A673 (cell line): ENCODE measurements around the gene YDJC. TPM values are rescaled to one million over a fixed set of nuclear protein-coding genes. Genes with fewer than 3 reads are reported as not detected.
"Not testable (repeated sequence)": the region's sequence is repeated elsewhere in the genome, so short reads cannot be mapped to it uniquely, and the experiment has no call there.

Source experiments
- BruUV-seq: library from RNA; stranded (reverse); fragments of 400-500 nt; replicated peaks from 2 replicates; lab custom pipeline; 2021; lab: Mats Ljungman, UMichigan
- CTCF ChIA-PET: fragments of 300-600 bp; sonication (Branson Sonifier 250); formaldehyde crosslinking; loops from one replicate; lab custom pipeline; 2022; ENCODE audit warnings: antibody characterized with exemption; lab: Charles Lee
- POLR2A ChIA-PET: fragments of 300-600 bp; sonication (Branson Sonifier 250); formaldehyde crosslinking; loops from one replicate; lab custom pipeline; 2022; ENCODE audit warnings: antibody characterized with exemption; ENCODE audit not compliant: low non-redundant PET; lab: Charles Lee
- DNase-seq: peaks from one replicate; pipeline ENCODE4 v3.0.0-alpha.2; 2015; ENCODE audit warnings: low spot score
- H3K27ac ChIP-seq: fragments of 200-600 bp; sonication (generic); 2 replicates; pipeline ENCODE4 v1.5.1; 2016; ENCODE audit warnings: mixed run types, low read depth, mild to moderate bottlenecking, mixed read lengths, antibody characterized with exemption, low read length; ENCODE audit not compliant: poor library complexity, severe bottlenecking
- H3K27me3 ChIP-seq: fragments of 200-600 bp; sonication (generic); replicated peaks from 2 replicates; pipeline ENCODE4 v1.6.1; 2017; ENCODE audit warnings: mixed run types, low read depth, mild to moderate bottlenecking, mixed read lengths, antibody characterized with exemption, low read length; ENCODE audit not compliant: insufficient read depth, poor library complexity
- H3K36me3 ChIP-seq: fragments of 200-600 bp; sonication (generic); 2 replicates; pipeline ENCODE4 v1.6.1; 2016; ENCODE audit warnings: mixed run types, mild to moderate bottlenecking, mixed read lengths, antibody characterized with exemption, low read length; ENCODE audit not compliant: insufficient read depth, poor library complexity, severe bottlenecking
- H3K4me1 ChIP-seq: fragments of 200-600 bp; sonication (generic); 2 replicates; pipeline ENCODE4 v1.6.1; 2017; ENCODE audit warnings: mixed run types, mild to moderate bottlenecking, mixed read lengths, antibody characterized with exemption, low read length; ENCODE audit not compliant: insufficient read depth, poor library complexity, severe bottlenecking
- H3K4me3 ChIP-seq: fragments of 200-600 bp; sonication (generic); 2 replicates; pipeline ENCODE4 v1.5.1; 2016; ENCODE audit warnings: low read depth, mixed run types, mild to moderate bottlenecking, mixed read lengths, low read length; ENCODE audit not compliant: poor library complexity, severe bottlenecking
- H3K9me3 ChIP-seq: fragments of 200-600 bp; sonication (generic); 2 replicates; pipeline ENCODE4 v1.6.1; 2016; ENCODE audit warnings: mixed run types, low read depth, mild to moderate bottlenecking, mixed read lengths, antibody characterized with exemption, low read length; ENCODE audit not compliant: poor library complexity, severe bottlenecking
- EZH2 ChIP-seq: fragments of 200-600 bp; sonication (generic); IDR thresholded peaks from 2 replicates; pipeline ENCODE4 v1.6.1; 2017; ENCODE audit warnings: borderline replicate concordance, low read depth, mild to moderate bottlenecking, mixed read lengths, antibody characterized with exemption, low read length; ENCODE audit not compliant: poor library complexity, severe bottlenecking
- intact Hi-C: fragments of 100-400 bp; cut with micrococcal nuclease; formaldehyde crosslinking; loops from one replicate; pipeline ENCODE4 v1.10.0; 2022; ENCODE audit not compliant: unreplicated experiment
- total RNA-seq: library from RNA; stranded (reverse); gene quantifications from 2 replicates; pipeline ENCODE4 v1.2.3, GENCODE V29; 2021
- TF ChIP-seq, protein P1 (sequence below): fragments of 300-800, 200-600 bp; sonication (generic); conservative IDR thresholded peaks from 2 replicates; pipeline ENCODE4 v1.5.1; 2017; ENCODE audit warnings: low read depth, mild to moderate bottlenecking, antibody characterized with exemption, low read length, moderate library complexity, mixed read lengths

YDJC gene
- total RNA-seq, 1 experiment from 2014 or later = 33.8 TPM

DNA sequence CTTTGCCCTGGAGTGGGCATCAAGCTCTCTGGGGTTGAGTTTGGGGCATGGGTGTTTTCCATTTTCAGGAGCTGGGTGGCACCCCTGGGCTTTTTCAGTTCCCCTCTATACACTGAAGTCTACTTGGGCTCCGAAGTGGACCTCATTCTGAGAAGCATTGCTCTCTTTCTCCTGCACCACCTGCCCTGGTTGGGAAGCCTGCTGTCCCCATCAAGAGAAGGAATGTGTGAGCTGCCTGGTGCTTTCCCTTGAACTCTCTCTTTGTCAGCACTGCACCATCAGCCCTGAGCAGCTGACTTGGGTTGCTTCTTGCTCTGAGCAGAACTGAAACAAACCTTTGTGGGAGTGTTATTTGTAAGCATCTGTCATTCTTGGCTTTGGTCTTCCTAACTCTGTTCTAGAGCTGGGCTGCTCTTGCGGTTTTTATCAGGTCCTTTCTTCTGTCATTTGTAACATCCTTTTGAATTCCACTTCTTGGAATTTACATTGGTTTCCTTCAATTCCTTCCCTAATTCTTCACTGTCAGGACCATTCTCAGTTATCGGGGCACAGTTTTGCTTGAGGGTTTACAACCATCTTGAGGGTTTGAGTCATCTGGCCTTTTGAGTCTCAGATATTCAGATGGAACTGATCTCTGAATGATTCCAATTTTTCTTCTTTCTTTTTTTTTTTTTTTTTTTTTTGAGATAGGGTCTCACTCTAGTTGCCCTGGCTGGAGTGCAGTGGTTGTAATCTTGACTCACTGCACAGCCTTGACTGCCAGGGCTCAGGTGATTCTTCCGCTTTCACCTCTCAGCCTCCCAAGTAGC, 41.8 kb downstream of the YDJC start:
- no TSS peak for BruUV-seq
- no peaks in the 10 kb centered on the region for H3K9me3 ChIP-seq
- no peak for DNase-seq
- H3K4me3 ChIP-seq = no peak overlapping the region
- intact Hi-C loops = loop anchor here (5.0 kb wide), 1 partner anchor 39 kb away; no protein-coding TSS in a partner anchor
- no peak overlapping the region for H3K27ac ChIP-seq
- no peaks in the 10 kb centered on the region for H3K4me1 ChIP-seq
- peaks cover 9% of the 10 kb centered on the region for H3K36me3 ChIP-seq
- ChIA-PET CTCF (no interaction called here), POLR2A (no interaction called here)
- TF ChIP-seq EZH2 = no peak
- TF ChIP-seq, protein P1, sequence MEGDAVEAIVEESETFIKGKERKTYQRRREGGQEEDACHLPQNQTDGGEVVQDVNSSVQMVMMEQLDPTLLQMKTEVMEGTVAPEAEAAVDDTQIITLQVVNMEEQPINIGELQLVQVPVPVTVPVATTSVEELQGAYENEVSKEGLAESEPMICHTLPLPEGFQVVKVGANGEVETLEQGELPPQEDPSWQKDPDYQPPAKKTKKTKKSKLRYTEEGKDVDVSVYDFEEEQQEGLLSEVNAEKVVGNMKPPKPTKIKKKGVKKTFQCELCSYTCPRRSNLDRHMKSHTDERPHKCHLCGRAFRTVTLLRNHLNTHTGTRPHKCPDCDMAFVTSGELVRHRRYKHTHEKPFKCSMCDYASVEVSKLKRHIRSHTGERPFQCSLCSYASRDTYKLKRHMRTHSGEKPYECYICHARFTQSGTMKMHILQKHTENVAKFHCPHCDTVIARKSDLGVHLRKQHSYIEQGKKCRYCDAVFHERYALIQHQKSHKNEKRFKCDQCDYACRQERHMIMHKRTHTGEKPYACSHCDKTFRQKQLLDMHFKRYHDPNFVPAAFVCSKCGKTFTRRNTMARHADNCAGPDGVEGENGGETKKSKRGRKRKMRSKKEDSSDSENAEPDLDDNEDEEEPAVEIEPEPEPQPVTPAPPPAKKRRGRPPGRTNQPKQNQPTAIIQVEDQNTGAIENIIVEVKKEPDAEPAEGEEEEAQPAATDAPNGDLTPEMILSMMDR = no peak
- H3K27me3 ChIP-seq = no peaks in the 10 kb centered on the region

DNA sequence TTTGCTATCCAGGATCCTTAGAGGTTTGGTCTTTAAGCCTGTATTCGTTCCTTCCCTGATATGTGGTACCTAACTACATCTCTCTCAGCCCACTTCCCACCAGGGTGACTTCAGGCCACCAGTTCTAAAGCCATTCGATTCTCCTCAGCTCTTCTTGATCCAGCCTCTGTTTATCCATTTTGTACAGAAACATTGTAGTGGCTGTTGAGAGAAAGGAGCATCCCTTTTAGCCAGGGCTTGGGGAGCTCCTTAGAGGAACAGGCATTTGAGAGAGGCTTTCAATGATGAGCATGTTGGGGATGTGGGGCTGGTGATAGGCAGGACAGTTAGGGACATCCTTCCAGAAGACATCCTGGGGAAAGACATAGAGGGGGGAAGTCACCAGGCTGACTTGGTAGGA, 44.4 kb downstream of the YDJC start:
- no peaks in the 10 kb centered on the region for H3K27me3 ChIP-seq
- H3K27ac ChIP-seq = no peak overlapping the region
- DNase-seq = no peak
- H3K4me1 ChIP-seq = peaks cover 6% of the 10 kb centered on the region
- no peaks in the 10 kb centered on the region for H3K9me3 ChIP-seq
- H3K4me3 ChIP-seq = no peak overlapping the region
- TF ChIP-seq, protein P1 = no peak
- no peak for TF ChIP-seq EZH2
- POLR2A ChIA-PET = no interaction called here
- no TSS peak for BruUV-seq
- intact Hi-C loops = loop anchor here (5.0 kb wide), 1 partner anchor 42 kb away; no protein-coding TSS in a partner anchor
- H3K36me3 ChIP-seq = no peaks in the 10 kb centered on the region
- CTCF ChIA-PET = no interaction called here

DNA sequence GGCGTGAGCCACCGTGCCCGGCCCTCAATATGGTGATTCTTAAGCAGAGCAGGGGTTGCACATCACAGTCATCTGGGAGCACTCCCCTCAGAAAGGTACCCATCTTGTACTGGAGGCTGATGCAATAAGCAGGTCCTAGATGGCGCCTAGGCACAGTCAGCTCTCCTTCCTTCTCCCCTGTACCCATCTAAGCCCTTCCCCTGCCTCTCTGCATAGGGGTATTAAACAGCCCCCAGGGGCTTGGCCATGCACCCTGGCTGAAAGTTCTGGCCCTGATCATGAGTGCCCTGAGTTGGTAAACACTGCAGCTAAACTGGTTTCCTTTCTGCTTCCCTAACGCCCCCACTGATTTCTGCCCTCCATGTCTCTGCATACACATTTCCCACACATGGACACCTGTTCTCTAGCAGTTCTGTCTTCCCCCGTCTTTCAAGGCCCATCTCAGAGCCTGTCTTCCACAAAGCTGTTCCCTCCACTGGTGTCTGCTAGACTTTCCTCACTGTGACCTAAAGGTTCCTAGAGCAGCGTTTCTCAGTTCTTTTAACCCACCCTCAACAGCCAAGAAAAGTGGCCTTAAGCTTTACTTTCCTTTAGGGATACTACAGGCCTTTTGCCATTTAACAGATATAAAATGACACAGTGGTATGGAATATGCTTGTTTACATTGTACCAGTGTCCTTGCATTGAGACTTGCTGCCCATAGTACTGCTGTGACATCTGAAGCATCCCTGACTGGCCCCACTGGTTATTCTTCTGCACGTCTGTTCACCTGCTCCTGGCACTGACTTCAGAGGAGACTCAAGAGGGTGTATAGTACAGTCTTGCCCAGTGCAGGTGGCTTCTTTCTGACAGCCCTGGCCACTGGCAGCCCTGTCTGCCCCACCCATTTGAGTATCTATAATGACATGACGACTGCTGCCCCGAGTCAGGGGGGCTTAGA, 46.8 kb downstream of the YDJC start:
- Histone ChIP-seq H3K4me1 (peaks cover 9% of the 10 kb centered on the region), H3K27me3 (no peaks in the 10 kb centered on the region), H3K36me3 (no peaks in the 10 kb centered on the region), H3K27ac (peak overlapping the region; percentile 54), H3K9me3 (no peaks in the 10 kb centered on the region), H3K4me3 (no peak overlapping the region)
- no peak for TF ChIP-seq EZH2
- TF ChIP-seq, protein P1 = no peak
- CTCF ChIA-PET = no interaction called here
- intact Hi-C loops = loop anchor here (5.0 kb wide), 1 partner anchor 34 kb away; no protein-coding TSS in a partner anchor
- POLR2A ChIA-PET = no interaction called here
- no peak for DNase-seq
- BruUV-seq = no TSS peak

DNA sequence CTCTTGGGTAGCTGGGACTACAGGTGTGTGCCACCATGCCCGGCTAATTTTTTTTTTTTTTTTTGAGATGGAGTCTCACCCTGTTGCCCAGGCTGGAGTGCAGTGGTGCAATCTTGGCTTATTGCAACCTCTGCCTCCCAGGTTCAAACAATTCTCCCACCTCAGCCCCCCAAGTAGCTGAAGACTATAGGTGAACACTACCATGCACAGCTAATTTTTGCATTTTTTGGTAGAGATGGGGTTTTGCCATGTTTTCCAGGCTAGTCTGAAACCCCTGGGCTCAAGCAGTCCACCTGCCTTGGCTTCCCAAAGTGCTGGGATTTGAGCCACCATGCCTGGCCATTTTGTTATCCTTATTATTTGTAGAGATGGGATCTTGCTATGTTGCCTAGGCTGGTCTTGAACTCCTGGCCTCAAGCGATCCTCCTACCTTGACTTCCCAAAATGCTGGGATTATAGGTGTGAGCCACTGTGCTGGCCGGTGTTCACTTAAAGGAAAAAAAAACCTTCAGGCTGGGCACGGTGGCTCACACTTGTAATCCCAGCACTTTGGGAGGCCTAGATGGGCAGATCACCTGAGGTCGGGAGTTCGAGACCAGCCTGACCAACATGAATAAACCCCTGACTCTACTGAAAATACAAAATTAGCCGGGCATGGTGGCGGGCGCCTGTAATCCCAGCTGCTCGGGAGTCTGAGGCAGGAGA, 48.7 kb downstream of the YDJC start:
- DNase-seq, BruUV-seq, H3K4me3 ChIP-seq, CTCF ChIA-PET, H3K27ac ChIP-seq, H3K9me3 ChIP-seq, POLR2A ChIA-PET, H3K36me3 ChIP-seq, H3K4me1 ChIP-seq, H3K27me3 ChIP-seq: not testable (repeated sequence)
- intact Hi-C loops = loop anchor here (5.0 kb wide), 1 partner anchor 36 kb away; no protein-coding TSS in a partner anchor
